ENCODE results near the gene CST4. TPM values are rescaled to one million over a fixed set of nuclear protein-coding genes. Genes with fewer than 3 reads are reported as not detected.
A peak's percentile ranks its signal among the peaks of the same experiment; 100 is the strongest.

Gene CST4
- total and polyA plus RNA-seq, 8 donors = not detected

DNA sequence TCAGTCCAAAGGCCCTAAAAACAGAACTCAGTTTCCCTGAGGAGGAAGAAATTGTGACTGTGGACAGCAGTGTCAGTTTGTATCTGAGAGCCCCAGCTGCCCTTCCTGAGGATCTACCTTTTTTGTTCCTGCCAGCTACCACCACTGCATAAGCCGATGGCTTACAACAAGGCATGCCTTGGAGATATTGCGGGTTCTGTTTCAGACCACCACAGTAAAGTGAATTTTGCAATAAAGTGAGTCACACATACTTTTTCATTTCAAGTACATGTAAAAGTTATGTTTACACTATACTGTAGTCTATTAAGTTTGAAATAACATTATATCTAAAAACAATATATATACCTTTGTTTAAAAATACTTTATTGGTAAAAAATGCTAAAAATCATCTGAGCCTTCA, 41.5 kb downstream of the CST4 start:
- FAIRE-seq = no peak
- no peaks in the 10 kb centered on the region for H3K9me3 ChIP-seq
- intact Hi-C loops (cut with DNase I) = no loop called here
- no peak overlapping the region for H3K4me3 ChIP-seq
- TF ChIP-seq, protein P1, sequence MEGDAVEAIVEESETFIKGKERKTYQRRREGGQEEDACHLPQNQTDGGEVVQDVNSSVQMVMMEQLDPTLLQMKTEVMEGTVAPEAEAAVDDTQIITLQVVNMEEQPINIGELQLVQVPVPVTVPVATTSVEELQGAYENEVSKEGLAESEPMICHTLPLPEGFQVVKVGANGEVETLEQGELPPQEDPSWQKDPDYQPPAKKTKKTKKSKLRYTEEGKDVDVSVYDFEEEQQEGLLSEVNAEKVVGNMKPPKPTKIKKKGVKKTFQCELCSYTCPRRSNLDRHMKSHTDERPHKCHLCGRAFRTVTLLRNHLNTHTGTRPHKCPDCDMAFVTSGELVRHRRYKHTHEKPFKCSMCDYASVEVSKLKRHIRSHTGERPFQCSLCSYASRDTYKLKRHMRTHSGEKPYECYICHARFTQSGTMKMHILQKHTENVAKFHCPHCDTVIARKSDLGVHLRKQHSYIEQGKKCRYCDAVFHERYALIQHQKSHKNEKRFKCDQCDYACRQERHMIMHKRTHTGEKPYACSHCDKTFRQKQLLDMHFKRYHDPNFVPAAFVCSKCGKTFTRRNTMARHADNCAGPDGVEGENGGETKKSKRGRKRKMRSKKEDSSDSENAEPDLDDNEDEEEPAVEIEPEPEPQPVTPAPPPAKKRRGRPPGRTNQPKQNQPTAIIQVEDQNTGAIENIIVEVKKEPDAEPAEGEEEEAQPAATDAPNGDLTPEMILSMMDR (IDR thresholded peaks at IDR 0.05) = no peak
- no peaks in the 10 kb centered on the region for H3K4me1 ChIP-seq
- no peak overlapping the region for H3K27ac ChIP-seq
- WGBS, 2 donors = 89 to 96% methylated on average over 2 of the region's 2 CpGs
- no peak for ATAC-seq
- DNase-seq = no peak
- no peaks in the 10 kb centered on the region for H3K36me3 ChIP-seq
- no peaks in the 10 kb centered on the region for H3K27me3 ChIP-seq

DNA sequence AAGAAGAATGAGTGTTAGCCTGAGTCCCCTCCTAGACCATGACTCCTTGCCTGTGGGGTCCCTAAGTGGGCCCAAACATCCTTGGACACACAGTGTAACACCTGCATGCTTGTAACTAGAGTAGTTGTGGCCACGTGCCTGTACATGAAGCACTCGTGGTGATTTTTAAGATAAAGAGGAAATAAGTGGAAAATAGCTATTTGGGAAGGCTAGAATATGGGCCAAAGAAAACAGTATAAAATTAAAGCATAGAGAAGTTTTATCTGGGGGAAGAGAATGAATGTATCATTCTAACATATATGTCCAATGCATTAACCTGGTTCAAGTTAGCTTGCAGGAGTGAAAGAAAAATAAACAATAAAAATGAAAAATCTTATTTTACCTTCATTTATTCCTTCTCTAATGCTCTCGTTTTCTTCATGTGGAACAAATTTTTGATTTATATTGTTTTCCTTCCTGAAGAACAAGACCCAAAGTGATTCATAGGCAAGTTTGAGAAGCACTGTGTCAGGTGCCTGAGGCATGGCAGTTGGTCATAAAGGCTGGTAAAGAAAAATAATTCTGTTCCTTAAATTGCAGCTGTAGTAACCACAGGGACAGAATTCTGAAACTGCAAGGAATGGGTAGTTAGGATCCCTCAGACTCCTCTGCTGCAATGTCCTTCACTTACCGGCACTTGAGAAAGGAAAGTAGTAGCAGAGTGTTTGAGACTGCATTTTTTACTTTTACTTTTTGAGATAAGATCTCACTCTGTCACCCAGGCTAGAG, 42.5 kb downstream of the CST4 start:
- H3K27me3 ChIP-seq = no peaks in the 10 kb centered on the region
- WGBS, 2 donors = 49 to 61% methylated on average over 4 of the region's 4 CpGs
- DNase-seq = no peak
- FAIRE-seq = no peak
- TF ChIP-seq, protein P1 (IDR thresholded peaks at IDR 0.05) = no peak
- no peak overlapping the region for H3K27ac ChIP-seq
- H3K4me3 ChIP-seq = no peak overlapping the region
- peak in 2 of 4 donors; percentile 26 to 35 for ATAC-seq
- no peaks in the 10 kb centered on the region for H3K36me3 ChIP-seq
- no peaks in the 10 kb centered on the region for H3K9me3 ChIP-seq
- no peaks in the 10 kb centered on the region for H3K4me1 ChIP-seq
- intact Hi-C loops (cut with DNase I) = no loop called here

DNA sequence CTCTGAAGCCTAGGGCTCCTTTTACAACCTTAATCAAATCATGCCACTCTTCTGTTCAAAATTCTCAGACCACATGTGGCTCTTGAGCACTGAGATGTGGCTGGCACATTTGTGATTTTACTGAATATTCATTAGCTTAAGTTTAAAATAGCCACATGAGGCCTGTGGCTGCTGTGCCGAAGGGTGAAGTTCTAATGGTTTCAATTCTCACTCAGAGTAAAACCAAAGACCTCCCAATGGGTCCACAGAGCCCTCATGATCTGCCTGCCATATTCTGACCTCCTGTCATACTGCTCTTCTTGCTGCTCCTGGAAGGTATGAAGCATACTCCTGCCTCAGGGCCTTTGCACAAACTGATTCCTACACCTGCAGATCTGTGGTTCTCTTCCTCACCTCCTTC, 43.3 kb downstream of the CST4 start:
- Histone ChIP-seq H3K4me3 (no peak overlapping the region), H3K36me3 (no peaks in the 10 kb centered on the region), H3K27ac (no peak overlapping the region), H3K4me1 (no peaks in the 10 kb centered on the region), H3K27me3 (no peaks in the 10 kb centered on the region), H3K9me3 (no peaks in the 10 kb centered on the region)
- DNase-seq (no peak), FAIRE-seq (no peak), ATAC-seq (no peak)
- 64 to 72% methylated on average over 1 of the region's 1 CpG for WGBS, 2 donors
- intact Hi-C loops (cut with DNase I) = no loop called here
- TF ChIP-seq, protein P1 (IDR thresholded peaks at IDR 0.05) = no peak

DNA sequence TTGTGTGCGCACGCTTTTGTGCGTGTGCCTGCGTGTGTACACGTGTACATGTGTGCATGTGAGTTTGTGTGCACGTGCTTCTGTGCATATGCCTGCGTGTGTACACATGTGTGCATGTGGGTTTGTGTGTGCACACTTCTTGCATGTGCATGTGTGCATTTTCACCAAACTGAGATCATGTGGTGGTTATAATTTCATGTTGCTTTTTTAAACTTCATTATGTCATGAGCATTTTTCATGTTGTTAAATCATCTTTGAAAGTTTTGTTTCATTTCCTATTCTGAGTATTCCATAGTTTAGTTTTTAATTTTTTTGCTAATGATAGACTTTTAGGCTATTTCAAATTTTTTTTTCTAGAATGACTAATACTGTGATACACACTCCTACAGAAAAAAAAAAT, 44.7 kb downstream of the CST4 start:
- DNase-seq = no peak
- intact Hi-C loops (cut with DNase I) = no loop called here

DNA sequence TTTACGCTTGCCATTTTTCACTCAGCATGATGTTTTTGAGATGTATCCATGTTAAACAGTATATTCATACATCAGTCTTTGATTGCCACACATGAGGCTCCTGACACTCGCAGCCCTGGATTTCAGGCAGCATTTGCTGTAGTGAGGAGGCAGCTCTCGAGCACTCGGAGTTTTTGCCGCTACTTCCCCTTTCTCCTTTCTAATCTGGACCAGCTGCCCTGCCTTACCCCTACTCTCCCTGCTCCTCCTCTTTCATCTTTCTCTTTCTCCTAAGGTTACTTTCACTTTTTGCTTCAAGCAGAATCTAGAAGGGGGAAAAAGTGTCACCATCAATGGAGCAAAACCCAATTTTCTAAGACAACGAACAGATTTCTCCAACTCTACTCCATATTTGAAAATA, 45.2 kb downstream of the CST4 start:
- Histone ChIP-seq H3K27me3 (no peaks in the 10 kb centered on the region), H3K27ac (no peak overlapping the region), H3K36me3 (no peaks in the 10 kb centered on the region), H3K4me1 (no peaks in the 10 kb centered on the region), H3K9me3 (no peaks in the 10 kb centered on the region), H3K4me3 (no peak overlapping the region)
- TF ChIP-seq, protein P1 (IDR thresholded peaks at IDR 0.05) = no peak
- ATAC-seq = no peak
- intact Hi-C loops (cut with DNase I) = no loop called here
- no peak for DNase-seq
- no peak for FAIRE-seq
- 82 to 84% methylated on average over 6 of the region's 6 CpGs for WGBS, 2 donors

More for the DNA sequence above, 44.7 kb downstream of the CST4 start:
- H3K9me3 ChIP-seq = no peaks in the 10 kb centered on the region
- H3K4me1 ChIP-seq = no peaks in the 10 kb centered on the region
- WGBS, 2 donors = 90 to 92% methylated on average over 7 of the region's 7 CpGs
- H3K27ac ChIP-seq = no peak overlapping the region
- H3K27me3 ChIP-seq = no peaks in the 10 kb centered on the region
- ATAC-seq (no peak), FAIRE-seq (no peak)
- H3K36me3 ChIP-seq = no peaks in the 10 kb centered on the region
- TF ChIP-seq, protein P1 (IDR thresholded peaks at IDR 0.05) = no peak
- H3K4me3 ChIP-seq = no peak overlapping the region
